NCI-H2107 treated with DMSO at 0.1 percent for 48 hours (cell line): ENCODE data around the gene PLOD3.
A peak's percentile ranks its signal among the peaks of the same experiment; 100 is the strongest.

Experiments used
- DNase-seq: peaks from one replicate; lab custom pipeline; 2025; ENCODE audit not compliant: unreplicated experiment; lab: John Stamatoyannopoulos, UW

Gene PLOD3

DNA sequence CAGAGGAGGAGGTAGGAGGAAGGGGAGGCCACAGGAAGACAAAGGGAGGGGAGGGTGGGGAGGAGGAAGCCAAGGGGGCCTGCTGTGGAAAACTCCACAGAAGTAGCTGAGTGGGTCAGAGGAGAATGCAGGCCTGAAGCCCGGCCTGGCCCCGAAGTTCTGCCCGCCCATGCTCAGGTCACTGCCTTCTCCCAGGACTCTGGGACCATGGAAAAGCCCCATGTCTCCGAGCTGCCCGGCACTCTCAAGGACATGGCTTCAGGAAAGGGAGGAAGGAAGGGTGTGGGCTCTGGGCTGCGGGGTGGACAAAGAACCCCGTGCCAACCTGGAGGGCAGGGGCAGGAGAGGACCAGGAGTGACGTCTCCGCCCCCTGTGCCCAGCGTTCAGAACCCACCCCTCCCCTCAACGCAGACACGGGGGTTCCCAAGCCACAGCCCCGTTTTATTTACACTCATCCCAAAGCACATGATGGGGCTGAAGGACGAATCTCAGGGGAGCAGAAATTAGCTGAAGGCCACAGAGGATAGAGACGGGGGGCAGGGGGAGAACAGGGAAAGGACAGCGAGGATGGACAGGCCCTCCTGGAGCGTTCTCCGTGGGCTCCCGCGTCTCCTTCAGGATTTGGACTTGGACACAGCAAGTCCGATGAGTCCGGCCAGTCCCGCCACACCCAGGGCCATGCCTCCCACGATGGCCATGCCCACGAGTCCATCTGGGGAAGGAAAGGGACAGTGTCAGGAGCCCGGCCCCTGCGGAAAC is 22.0 kb upstream of the PLOD3 start:
- DNase-seq: no peak

DNA sequence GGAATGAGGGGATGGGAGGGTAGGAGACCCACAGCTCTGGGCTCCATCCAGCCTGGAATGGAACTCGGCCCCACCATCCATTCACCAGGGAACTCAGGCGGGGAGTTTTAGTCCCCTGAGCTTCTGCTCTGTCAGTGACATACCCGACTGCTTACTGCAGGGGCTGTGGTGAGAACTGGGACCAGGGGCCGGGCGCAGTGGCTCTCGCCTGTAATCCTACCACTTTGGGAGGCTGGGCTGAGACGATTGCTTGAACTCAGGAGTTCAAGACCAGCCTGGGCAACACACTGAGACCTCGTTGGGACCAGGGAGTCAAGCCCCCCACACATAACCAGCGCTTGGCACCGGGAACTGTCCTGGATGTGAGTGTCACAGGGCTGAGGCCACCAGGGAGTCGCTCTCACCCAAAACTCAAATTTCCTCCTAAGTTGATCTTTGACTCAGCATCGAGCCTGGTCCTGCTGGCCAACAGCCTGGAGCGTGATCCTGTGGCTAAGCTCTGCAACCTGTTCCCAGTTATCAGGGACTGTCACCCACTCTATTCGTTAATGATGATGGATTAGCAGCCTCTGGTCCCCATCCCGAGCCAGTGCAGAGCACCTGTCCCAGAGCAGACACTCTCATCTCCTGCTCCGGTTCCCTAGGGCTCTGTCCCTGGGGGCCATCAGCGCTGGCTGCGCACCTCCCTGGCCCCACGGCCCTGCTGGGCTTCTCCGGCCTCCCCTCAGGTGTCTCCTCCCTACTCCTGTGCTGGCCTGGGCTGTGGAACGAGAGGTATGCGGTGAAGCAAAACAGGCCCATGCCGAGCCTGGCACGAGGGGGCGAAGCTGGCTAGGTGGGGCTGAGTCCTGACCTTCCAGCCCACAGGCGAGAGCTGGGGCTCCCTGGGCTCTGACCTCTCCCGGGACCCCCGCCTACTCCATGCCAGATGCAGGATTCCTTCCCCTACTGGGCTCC is 21.1 kb upstream of the PLOD3 start:
- DNase-seq: no peak

DNA sequence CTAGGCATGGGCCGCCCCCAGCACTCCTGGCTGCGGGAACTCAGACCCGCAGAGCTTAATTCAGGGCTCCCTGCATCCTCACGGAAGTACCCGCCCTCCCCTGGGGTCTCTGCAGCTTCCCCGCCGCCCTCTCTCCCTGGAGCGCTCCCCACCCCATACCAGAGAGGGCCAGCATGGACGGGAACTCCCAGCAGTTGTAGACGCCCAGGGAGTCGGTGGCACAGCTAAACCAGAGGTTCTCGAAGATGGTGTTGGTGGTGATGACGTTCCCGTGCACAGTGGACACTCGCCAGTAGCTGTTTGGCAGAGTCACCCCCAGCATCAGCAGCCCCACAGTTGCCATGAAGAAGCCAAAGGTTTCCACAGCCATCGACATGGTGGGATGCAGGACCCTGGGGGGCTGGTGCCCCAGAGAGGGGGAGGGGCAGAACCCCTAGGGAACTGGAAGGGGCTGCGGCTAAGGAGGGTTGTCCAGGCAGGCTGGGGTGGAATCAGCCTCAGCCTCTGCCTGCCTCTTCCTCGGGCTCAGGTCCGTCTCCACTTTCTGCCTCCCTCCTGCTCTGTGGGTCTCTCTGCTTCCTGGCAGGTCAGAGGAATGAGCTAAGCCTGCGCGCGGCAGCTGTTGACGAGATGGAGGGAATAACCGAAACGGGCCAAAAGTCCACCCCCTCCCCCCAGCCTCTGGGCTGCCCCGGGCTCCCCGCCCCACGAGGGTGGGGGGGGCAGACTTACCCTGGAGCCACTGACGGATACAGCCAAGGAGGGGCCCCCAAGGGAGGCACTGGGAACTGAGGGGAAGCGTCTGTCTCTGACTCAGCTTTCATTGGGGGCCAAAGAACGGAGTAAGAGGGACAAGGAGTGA is 20.1 kb upstream of the PLOD3 start, which contains the start of gene CLDN15:
TSS of gene CLDN15 (minus strand) at position 597 of the 862 bp plus-strand sequence. CDS start at position 376, 221 bp downstream.
- DNase-seq: no peak

GRCh38 chr7:101236292-101236835 is 19.0 kb upstream of the PLOD3 start:
- no peak for DNase-seq

DNA sequence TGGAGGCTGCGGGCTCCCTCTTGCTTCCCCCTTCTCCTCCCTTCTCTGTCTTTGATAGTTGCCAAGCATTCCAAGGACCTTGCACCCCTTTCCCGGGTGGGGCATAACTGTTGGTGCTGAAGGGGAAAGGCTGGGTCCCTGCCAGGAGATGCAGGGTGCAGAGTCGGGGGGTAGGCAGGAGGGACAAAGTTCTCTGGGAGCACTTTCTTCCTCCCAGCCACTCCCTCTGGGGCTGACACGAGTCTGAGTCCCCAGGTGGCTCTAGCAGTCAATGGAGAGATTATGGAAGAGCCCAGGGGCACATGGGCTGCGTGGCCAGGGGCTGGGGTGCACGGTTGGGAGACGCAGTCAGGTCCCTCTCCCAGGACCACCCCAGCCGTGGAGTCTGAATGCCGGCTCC is 18.1 kb upstream of the PLOD3 start:
- no peak for DNase-seq

DNA sequence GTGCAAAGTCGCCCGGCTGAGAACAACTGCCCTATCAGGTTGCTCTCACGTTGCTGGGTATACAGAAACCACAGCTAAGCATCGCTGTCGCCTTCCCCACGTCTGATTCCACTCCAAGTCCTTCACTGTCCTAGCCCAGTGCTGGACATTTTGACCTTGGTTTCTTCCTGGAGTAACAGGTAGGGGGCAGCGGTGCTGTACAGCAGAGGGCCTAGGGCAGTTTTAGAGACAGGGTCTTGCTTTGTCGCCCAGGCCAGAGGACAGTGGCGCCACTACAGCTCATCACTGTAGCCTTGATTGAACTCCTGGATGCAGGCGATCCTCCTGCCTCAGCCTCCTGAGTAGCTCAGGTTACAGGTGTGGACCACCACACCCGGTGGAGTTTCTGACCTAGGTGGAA is 17.7 kb upstream of the PLOD3 start:
- no peak for DNase-seq

- peak; percentile 28 for DNase-seq
Measured at GRCh38 chr7:101234636-101235035, 17.3 kb upstream of the PLOD3 start.

DNA sequence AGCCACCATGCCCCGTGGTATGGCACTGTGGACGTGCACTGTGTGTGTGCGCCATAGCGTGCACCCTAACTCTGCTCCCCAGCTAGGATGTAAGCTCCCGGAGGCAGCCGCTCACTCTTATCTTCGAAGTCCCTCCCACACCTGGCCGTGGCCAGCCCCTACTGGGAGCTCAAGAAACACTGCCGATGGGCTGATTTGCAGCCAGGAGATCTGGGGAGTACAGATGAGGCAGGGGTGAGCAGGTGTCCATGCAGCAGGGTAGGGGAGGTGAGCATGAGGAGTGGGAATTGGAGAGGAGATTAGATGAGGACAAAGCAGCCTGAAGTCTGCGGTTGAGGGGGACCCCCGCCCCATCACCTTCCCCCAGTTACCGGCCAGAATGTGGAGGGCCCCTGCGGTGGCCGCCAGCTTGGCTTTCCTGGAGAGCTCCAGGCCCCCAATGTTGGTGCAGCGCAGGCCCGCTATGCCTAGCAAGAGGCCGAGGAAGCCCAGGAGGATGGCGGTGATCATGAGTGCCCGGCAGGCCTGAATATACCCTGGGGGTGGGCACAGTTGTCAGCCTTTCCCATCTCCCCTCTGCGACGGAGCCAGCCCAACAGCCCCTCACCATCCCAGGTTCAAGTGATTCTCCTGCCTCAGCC is 16.6 kb upstream of the PLOD3 start:
- DNase-seq: no peak

DNA sequence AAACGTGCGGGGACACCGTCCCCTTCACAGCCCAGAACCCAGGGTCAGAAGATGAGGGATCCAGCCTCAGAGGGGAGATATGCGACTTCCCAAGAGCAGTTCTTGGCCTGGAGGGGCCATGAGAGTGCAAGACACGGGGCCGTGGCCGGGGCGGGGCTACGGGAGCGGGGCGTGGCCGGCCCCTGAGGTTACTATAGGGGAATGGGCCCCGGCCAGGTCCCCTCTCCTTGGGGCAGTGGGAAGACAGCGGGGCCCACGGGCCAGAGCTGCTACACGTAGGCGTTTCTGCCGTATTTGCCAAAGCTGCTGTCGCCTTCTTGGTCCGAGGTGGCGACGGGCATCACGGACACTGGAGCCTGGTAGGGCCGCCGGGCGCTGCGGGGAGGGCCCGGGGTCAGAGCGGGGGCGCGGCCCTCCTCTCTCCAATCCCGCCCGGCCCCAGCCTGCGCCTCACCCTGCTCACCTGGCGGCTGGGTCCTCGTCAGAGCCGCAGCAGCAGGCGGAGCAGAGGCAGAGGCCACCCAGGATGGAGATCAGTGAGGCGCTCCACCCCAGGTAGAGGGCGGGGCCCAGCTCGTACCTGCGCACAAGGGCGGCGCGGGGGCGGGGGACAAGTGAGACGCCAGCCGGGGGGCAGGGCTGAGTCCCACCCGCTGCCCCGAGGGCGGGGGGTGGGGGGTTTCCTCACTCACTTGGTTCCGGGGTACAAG is 14.9 kb upstream of the PLOD3 start:
- peak; percentile 27 for DNase-seq

GRCh38 chr7:101231644-101232043 is 14.3 kb upstream of the PLOD3 start:
- no peak for DNase-seq

DNA sequence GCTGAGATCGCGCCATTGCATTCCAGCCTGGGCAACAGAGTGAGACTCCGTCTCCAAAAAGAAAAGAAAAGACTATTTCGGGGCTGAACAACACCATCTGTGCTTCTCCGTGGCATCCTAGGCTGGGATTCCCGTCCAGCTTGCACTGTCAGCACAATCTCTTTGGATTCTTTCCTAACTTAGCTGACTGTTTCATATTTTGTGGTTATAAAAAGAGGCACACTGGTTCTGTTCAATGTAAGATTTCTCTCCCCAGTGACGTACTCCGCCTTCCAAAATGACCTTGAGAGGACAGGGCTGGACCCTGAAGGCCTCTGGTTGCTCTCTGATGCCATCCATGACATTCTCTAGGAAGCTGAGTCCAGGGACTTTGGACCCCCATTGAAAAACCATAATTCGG is 9.3 kb upstream of the PLOD3 start:
- DNase-seq: no peak

DNA sequence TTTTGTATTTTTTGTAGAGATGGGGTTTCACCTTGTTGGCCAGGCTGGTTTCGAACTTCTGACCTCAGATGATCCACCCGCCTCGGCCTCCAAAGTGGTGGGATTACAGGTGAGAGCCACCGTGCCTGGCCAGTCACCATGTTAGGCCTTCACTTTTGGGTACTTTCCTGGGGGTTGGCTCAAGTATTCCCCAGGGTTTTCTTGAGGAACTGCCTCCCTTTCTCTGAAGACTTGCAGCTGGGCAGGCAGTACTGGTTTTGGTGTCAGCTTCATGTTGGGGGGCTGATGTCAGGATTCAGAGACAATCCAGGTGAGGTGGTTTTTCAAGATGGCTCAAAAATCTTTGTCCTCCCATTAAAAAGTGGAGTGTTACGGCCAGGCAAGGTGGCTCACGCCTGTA is 8.3 kb upstream of the PLOD3 start:
- DNase-seq: no peak

DNA sequence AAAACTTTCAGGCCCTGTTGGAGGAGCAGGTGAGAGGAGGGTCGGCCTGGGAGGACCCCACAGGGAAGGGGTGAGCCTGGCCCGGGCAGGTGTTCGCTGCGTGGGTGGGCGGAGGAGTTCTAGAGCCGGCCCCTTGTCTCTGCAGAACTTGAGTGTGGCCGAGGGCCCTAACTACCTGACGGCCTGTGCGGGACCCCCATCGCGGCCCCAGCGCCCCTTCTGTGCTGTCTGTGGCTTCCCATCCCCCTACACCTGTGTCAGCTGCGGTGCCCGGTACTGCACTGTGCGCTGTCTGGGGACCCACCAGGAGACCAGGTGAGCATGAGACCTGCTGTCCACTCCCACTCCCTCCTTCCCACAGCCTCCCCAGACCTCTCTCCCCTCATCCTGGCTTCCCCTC is 6.1 kb upstream of the PLOD3 start:
- no peak for DNase-seq

DNA sequence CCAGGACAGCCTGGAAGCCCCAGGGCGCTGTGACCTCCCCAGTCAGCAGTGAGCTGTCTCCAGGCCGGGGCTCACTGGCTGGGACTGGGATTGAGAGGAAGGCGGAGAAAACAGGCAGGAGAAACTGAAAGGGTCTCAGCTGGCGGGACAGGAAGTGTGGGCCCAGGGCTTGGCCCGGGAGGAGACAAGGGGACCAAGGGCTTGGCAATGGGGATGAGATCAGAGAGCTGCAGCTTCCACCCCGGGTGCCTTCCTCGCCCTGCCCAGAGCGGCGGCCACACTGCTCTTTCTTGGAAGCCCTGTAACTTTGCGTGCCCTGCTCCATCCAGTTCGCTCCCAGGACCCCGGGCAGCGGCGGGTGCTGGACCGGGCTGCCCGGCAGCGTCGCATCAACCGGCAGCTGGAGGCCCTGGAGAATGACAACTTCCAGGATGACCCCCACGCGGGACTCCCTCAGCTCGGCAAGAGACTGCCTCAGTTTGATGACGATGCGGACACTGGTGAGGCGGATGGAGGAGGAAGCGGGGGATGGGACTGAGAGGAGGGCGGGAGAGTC is 5.0 kb upstream of the PLOD3 start:
- DNase-seq: no peak

GRCh38 chr7:101220295-101220694 is 2.9 kb upstream of the PLOD3 start:
- DNase-seq: no peak

DNA sequence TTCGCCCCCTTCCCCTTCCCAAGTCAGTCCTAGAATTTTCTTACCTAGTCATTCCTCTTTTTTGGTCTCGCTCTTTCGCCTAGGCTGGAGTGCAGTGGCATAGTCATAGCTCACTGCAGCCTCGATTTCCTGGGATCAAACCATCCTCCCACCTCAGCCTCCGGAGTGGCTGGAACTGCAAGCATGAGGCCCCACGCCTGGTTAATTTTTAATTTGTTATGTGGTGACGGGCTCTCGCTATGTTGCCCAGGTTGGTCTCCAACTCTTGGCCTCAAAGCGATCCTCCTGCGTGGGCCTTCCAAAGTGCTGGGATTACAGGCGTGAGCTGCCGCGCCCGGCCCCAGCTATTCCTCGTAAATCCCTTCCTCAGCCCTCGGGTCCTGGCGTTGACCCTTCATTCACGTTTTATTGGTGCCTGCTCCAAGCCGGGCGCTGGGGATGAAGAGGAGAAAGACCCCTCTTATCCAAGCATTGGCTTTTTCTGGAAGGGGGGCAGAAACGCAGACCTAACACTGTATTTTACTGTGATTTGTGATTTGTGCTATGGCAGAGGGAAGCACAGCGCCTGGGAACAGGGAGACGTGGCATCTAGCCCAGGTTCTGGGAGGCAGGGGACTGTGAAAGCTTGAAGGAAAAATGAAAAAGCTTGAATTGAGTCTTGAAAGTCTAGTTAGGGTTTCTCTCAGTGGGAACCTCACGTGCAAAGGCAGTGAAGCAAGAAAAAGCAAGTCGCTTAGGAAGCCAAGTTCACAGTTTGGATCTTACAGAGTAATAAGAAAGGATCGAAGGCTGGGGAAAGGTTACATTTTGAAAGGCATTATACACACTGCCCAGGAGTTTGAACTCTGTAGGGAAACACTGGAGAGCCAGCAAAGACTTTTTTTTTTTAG is 1.1 kb upstream of the PLOD3 start:
- no peak for DNase-seq

DNA sequence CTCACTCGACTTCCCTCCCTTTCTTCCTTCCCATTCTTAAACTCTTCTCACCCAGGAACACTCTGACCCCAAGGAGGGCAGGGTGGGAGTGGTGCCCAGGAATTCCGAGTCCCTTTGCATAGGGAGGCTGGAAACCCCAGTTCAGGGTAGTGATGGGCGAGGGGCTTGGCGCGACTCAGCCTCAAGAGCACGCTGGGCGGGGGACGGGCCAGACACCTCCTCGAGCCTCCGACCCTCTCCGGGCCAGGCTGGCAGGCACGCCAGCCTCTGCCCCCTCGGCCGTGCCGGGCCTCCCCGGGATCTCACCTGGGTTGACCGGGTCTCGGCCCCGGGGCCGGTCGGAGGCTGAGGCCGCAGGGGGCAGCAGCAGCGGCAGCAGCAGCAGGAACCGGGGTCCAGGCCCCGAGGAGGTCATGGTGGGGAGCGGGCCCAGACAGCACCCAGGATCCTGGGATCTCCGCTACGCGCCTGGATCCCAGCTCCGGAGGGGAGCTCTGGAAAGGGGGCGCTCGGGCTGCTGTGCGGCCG is 457 bp downstream of the PLOD3 start:
- DNase-seq: peak; percentile 1
